SK-N-SH (cell line): ENCODE measurements around the gene IFNG. TPM values are rescaled to one million over a fixed set of nuclear protein-coding genes. Genes with fewer than 3 reads are reported as not detected.

Experiments
- CTCF ChIA-PET: fragments of 300-600, 350-600 bp; formaldehyde crosslinking; extraction: SDS; loops from one replicate; lab custom pipeline; 2021; lab: Yijun Ruan, JAX
- POLR2A ChIA-PET: fragments of 350-600 bp; sonication (Branson Sonifier 250); formaldehyde crosslinking; extraction: SDS; loops from one replicate; lab custom pipeline; 2020; ENCODE audit warnings: antibody characterized with exemption, inconsistent platforms; lab: Yijun Ruan, JAX
- DNase-seq: peaks from one replicate; pipeline ENCODE4 v3.0.0; 2012
- H2AFZ ChIP-seq: fragments of 200-600 bp; sonication (generic); 2 replicates; pipeline ENCODE4 v1.8.1; 2016; ENCODE audit warnings: antibody characterized with exemption, mild to moderate bottlenecking, low read depth
- H3F3A ChIP-seq: fragments of 200-600 bp; sonication (generic); replicated peaks from 2 replicates; pipeline ENCODE3; 2016; ENCODE audit warnings: antibody characterized with exemption, mild to moderate bottlenecking; ENCODE audit not compliant: insufficient read depth
- H3K27ac ChIP-seq, 2 experiments: fragments of 200-500 bp in 1 of 2; fragments of 200-600 bp in 1 of 2; sonication (Bioruptor generic) in 1 of 2; sonication (generic), shearing (Covaris generic) in 1 of 2; 2 replicates each; pipeline versions ENCODE4 v1.5.1 to v1.6.1; 2014 to 2016; ENCODE audit warnings: low read depth in 2 of 2, inconsistent platforms in 1 of 2, low read length in 1 of 2, mild to moderate bottlenecking in 1 of 2, mixed read lengths in 1 of 2
- H3K27me3 ChIP-seq: fragments of 200-600 bp; sonication (generic), shearing (Covaris generic); 2 replicates; pipeline ENCODE4 v1.6.1; 2016; ENCODE audit warnings: mixed run types; ENCODE audit not compliant: insufficient read depth
- H3K36me3 ChIP-seq, 2 experiments: fragments of 200-500 bp in 1 of 2; fragments of 200-600 bp in 1 of 2; sonication (Bioruptor generic) in 1 of 2; sonication (generic) in 1 of 2; replicated peaks in 1 of 2; 2 replicates each; pipeline versions ENCODE3 to v1.5.1; 2014 to 2016; ENCODE audit warnings: low read length in 1 of 2, mild to moderate bottlenecking in 1 of 2; ENCODE audit not compliant: insufficient read depth in 2 of 2, control insufficient read depth in 1 of 2
- H3K4me1 ChIP-seq, 2 experiments: fragments of 200-500 bp in 1 of 2; fragments of 200-600 bp in 1 of 2; sonication (Bioruptor generic) in 1 of 2; sonication (generic), shearing (Covaris generic) in 1 of 2; 2 replicates each; pipeline versions ENCODE4 v1.5.1 to v1.6.1; 2014 to 2016; ENCODE audit warnings: low read depth in 1 of 2, low read length in 1 of 2, mixed run types in 1 of 2; ENCODE audit not compliant: insufficient read depth in 2 of 2, control insufficient read depth in 1 of 2
- H3K4me2 ChIP-seq: fragments of 200-600 bp; sonication (generic), shearing (Covaris generic); 2 replicates; pipeline ENCODE4 v1.6.1; 2017; ENCODE audit warnings: mixed run types
- H3K4me3 ChIP-seq, 2 experiments: fragments of 200-500 bp in 1 of 2; fragments of 200-600 bp in 1 of 2; sonication (Bioruptor generic) in 1 of 2; sonication (generic), shearing (Covaris generic) in 1 of 2; 2 replicates each; pipeline versions ENCODE4 v1.5.1 to v1.8.1; 2014 to 2016; ENCODE audit warnings: low read depth in 2 of 2, inconsistent platforms in 1 of 2, low read length in 1 of 2, mild to moderate bottlenecking in 1 of 2, mixed read lengths in 1 of 2, moderate library complexity in 1 of 2
- H3K79me2 ChIP-seq: fragments of 200-600 bp; sonication (generic); 2 replicates; pipeline ENCODE4 v1.8.1; 2017; ENCODE audit warnings: mild to moderate bottlenecking; ENCODE audit not compliant: insufficient read depth
- H3K9ac ChIP-seq: fragments of 200-600 bp; sonication (generic); 2 replicates; pipeline ENCODE4 v1.6.1; 2017; ENCODE audit warnings: mixed run types
- H3K9me2 ChIP-seq: fragments of 200-600 bp; sonication (generic); 2 replicates; pipeline ENCODE4 v1.6.1; 2017; ENCODE audit warnings: mixed run types
- H3K9me3 ChIP-seq: fragments of 200-600 bp; sonication (generic); 2 replicates; pipeline ENCODE4 v1.6.1; 2017; ENCODE audit warnings: mixed run types, mild to moderate bottlenecking, moderate library complexity
- H4K20me1 ChIP-seq: fragments of 200-600 bp; sonication (generic); 2 replicates; pipeline ENCODE4 v1.6.1; 2017; ENCODE audit warnings: mild to moderate bottlenecking, mixed run types; ENCODE audit not compliant: insufficient read depth
- CHD2 ChIP-seq: fragments of 150-350 bp; IDR thresholded peaks from 2 replicates; pipeline ENCODE4 v1.6.1; 2018; ENCODE audit warnings: low read length; ENCODE audit not compliant: partially characterized antibody
- EP300 ChIP-seq, 2 experiments: IDR thresholded peaks; 2 replicates each; pipeline versions ENCODE4 v1.4.0 to v1.6.1; 2012; ENCODE audit warnings: borderline replicate concordance in 1 of 2, low read depth in 1 of 2, low read length in 1 of 2
- EZH2phosphoT487 ChIP-seq: fragments of 200-600 bp; sonication (generic); IDR thresholded peaks from 2 replicates; pipeline ENCODE4 v1.6.1; 2017; ENCODE audit warnings: low read depth, mixed run types, mild to moderate bottlenecking, antibody characterized with exemption, moderate library complexity, borderline replicate concordance
- FOSL2 ChIP-seq: IDR thresholded peaks from 2 replicates; pipeline ENCODE4 v1.4.0; 2012; ENCODE audit warnings: low read depth, mild to moderate bottlenecking, moderate library complexity, borderline replicate concordance
- FOXM1 ChIP-seq: IDR thresholded peaks from 2 replicates; pipeline ENCODE4 v1.4.0; 2012; ENCODE audit warnings: low read depth, mild to moderate bottlenecking
- GATA2 ChIP-seq: sonication (generic); formaldehyde crosslinking; IDR thresholded peaks from 2 replicates; pipeline ENCODE4 v1.5.0; 2020; ENCODE audit warnings: mild to moderate bottlenecking, missing genetic modification reagents
- JUND ChIP-seq: IDR thresholded peaks from 2 replicates; pipeline ENCODE4 v1.4.0; 2012
- MXI1 ChIP-seq: IDR thresholded peaks from 2 replicates; pipeline ENCODE4 v1.6.1; 2012; ENCODE audit warnings: mild to moderate bottlenecking, low read depth, low read length, improper control_type of control experiment
- NFIC ChIP-seq: IDR thresholded peaks from 2 replicates; pipeline ENCODE4 v1.4.0; 2012; ENCODE audit warnings: borderline replicate concordance
- PBX3 ChIP-seq: IDR thresholded peaks from 2 replicates; pipeline ENCODE4; 2012
- POLR2AphosphoS5 ChIP-seq: IDR thresholded peaks from 2 replicates; pipeline ENCODE4 v1.6.1; 2012; ENCODE audit warnings: low read depth, low read length
- RAD21 ChIP-seq: IDR thresholded peaks from 2 replicates; pipeline ENCODE4 v1.6.1; 2012; ENCODE audit warnings: mild to moderate bottlenecking, low read length
- RCOR1 ChIP-seq: fragments of 150-350 bp; IDR thresholded peaks from 2 replicates; pipeline ENCODE4 v1.6.1; 2017; ENCODE audit warnings: antibody characterized with exemption, low read length
- RFX5 ChIP-seq: IDR thresholded peaks from 2 replicates; pipeline ENCODE4 v1.6.1; 2012; ENCODE audit warnings: mild to moderate bottlenecking, improper control_type of control experiment, low read length
- RXRA ChIP-seq: IDR thresholded peaks from 2 replicates; pipeline ENCODE4 v1.4.0; 2012; ENCODE audit warnings: low read depth, mild to moderate bottlenecking, borderline replicate concordance
- SIN3A ChIP-seq: IDR thresholded peaks from 2 replicates; pipeline ENCODE4 v1.6.1; 2012; ENCODE audit warnings: low read depth, mild to moderate bottlenecking, low read length, moderate library complexity, borderline replicate concordance
- SMC3 ChIP-seq: IDR thresholded peaks from 2 replicates; pipeline ENCODE4 v1.6.1; 2012; ENCODE audit warnings: low read depth, low read length, improper control_type of control experiment
- TAF1 ChIP-seq: IDR thresholded peaks from 2 replicates; pipeline ENCODE4 v1.6.1; 2012; ENCODE audit warnings: low read depth, mild to moderate bottlenecking, low read length, moderate library complexity, borderline replicate concordance
- TCF12 ChIP-seq: IDR thresholded peaks from 2 replicates; pipeline ENCODE4 v1.4.0; 2012
- USF2 ChIP-seq: fragments of 150-350 bp; IDR thresholded peaks from 2 replicates; pipeline ENCODE4 v1.6.1; 2017; ENCODE audit warnings: antibody characterized with exemption, low read length, low read depth, borderline replicate concordance
- YY1 ChIP-seq: IDR thresholded peaks from 2 replicates; pipeline ENCODE4 v1.4.0; 2012; ENCODE audit warnings: low read depth, mild to moderate bottlenecking
- ZBTB33 ChIP-seq: IDR thresholded peaks from 2 replicates; pipeline ENCODE4 v1.4.0; 2012; ENCODE audit warnings: low read depth, borderline replicate concordance
- WGBS: methylation state at CpG from one replicate; pipeline ENCODE4 v1.1.6; 2017; ENCODE audit warnings: low lambda C conversion rate; 5-methylcytosine and 5-hydroxymethylcytosine counted together
- polyA plus RNA-seq, 3 experiments: library from polyadenylated mRNA; depleted of rRNA; stranded (reverse); fragments of >200 nt; gene quantifications; 2 replicates each; pipeline ENCODE4 v1.2.3, GENCODE V29; 2012
- TF ChIP-seq, protein P1 (sequence below): IDR thresholded peaks from 2 replicates; pipeline ENCODE4 v1.4.0; 2012; ENCODE audit warnings: low read depth, borderline replicate concordance
- TF ChIP-seq, protein P2 (sequence below): IDR thresholded peaks from 2 replicates; pipeline ENCODE4 v1.6.1; 2012; ENCODE audit warnings: mild to moderate bottlenecking, low read depth, low read length, moderate library complexity
- TF ChIP-seq, protein P3 (sequence below): fragments of 200-600 bp; sonication (generic); IDR thresholded peaks from 2 replicates; pipeline ENCODE4 v1.6.1; 2017; ENCODE audit warnings: antibody characterized with exemption, mild to moderate bottlenecking, moderate library complexity

Gene IFNG
- polyA plus RNA-seq, 1 of the 3 experiments (the other 2 are of a cell fraction) = not detected

- H3K27me3 ChIP-seq = peaks cover 16% of the 10 kb centered on the region; the same call in 1 of the 2 replicates
- DNase-seq = no peak
- no peaks in the 10 kb centered on the region for H3K79me2 ChIP-seq
- no peak overlapping the region for H3K9ac ChIP-seq
- no peaks in the 10 kb centered on the region for H3K9me2 ChIP-seq
- H3K27ac ChIP-seq = no peak overlapping the region
- TF ChIP-seq YY1 = no peak
- no peak for TF ChIP-seq RCOR1
- TF ChIP-seq TCF12 = no peak; the same call in 1 of the 2 replicates
- no peak for TF ChIP-seq POLR2AphosphoS5
- no peak for TF ChIP-seq FOXM1
- TF ChIP-seq, protein P1, sequence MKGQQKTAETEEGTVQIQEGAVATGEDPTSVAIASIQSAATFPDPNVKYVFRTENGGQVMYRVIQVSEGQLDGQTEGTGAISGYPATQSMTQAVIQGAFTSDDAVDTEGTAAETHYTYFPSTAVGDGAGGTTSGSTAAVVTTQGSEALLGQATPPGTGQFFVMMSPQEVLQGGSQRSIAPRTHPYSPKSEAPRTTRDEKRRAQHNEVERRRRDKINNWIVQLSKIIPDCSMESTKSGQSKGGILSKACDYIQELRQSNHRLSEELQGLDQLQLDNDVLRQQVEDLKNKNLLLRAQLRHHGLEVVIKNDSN = no peak
- no peak for TF ChIP-seq GATA2 (CRISPR knock-in tag)
- peak; percentile 3; the same call in 1 of the 2 replicates for TF ChIP-seq PBX3
- TF ChIP-seq JUND = peak; percentile 16; the same call in 1 of the 2 replicates
- no peak for TF ChIP-seq SMC3
- no peak for TF ChIP-seq RFX5
- no peak for TF ChIP-seq SIN3A
- TF ChIP-seq RAD21 = no peak
- TF ChIP-seq, protein P2, sequence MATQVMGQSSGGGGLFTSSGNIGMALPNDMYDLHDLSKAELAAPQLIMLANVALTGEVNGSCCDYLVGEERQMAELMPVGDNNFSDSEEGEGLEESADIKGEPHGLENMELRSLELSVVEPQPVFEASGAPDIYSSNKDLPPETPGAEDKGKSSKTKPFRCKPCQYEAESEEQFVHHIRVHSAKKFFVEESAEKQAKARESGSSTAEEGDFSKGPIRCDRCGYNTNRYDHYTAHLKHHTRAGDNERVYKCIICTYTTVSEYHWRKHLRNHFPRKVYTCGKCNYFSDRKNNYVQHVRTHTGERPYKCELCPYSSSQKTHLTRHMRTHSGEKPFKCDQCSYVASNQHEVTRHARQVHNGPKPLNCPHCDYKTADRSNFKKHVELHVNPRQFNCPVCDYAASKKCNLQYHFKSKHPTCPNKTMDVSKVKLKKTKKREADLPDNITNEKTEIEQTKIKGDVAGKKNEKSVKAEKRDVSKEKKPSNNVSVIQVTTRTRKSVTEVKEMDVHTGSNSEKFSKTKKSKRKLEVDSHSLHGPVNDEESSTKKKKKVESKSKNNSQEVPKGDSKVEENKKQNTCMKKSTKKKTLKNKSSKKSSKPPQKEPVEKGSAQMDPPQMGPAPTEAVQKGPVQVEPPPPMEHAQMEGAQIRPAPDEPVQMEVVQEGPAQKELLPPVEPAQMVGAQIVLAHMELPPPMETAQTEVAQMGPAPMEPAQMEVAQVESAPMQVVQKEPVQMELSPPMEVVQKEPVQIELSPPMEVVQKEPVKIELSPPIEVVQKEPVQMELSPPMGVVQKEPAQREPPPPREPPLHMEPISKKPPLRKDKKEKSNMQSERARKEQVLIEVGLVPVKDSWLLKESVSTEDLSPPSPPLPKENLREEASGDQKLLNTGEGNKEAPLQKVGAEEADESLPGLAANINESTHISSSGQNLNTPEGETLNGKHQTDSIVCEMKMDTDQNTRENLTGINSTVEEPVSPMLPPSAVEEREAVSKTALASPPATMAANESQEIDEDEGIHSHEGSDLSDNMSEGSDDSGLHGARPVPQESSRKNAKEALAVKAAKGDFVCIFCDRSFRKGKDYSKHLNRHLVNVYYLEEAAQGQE = no peak
- no peak for TF ChIP-seq TAF1
- no peak for TF ChIP-seq EP300 (IDR thresholded peaks at IDR 0.05; ENCODE audit: borderline replicate concordance in 1 of 2, low read depth in 1 of 2, low read length in 1 of 2)
- TF ChIP-seq ZBTB33 = no peak
- TF ChIP-seq EZH2phosphoT487 = no peak
- TF ChIP-seq RXRA = peak; percentile 95
- no peak for TF ChIP-seq USF2
- no peak for TF ChIP-seq FOSL2
- TF ChIP-seq CHD2 = no peak
- TF ChIP-seq, protein P3, sequence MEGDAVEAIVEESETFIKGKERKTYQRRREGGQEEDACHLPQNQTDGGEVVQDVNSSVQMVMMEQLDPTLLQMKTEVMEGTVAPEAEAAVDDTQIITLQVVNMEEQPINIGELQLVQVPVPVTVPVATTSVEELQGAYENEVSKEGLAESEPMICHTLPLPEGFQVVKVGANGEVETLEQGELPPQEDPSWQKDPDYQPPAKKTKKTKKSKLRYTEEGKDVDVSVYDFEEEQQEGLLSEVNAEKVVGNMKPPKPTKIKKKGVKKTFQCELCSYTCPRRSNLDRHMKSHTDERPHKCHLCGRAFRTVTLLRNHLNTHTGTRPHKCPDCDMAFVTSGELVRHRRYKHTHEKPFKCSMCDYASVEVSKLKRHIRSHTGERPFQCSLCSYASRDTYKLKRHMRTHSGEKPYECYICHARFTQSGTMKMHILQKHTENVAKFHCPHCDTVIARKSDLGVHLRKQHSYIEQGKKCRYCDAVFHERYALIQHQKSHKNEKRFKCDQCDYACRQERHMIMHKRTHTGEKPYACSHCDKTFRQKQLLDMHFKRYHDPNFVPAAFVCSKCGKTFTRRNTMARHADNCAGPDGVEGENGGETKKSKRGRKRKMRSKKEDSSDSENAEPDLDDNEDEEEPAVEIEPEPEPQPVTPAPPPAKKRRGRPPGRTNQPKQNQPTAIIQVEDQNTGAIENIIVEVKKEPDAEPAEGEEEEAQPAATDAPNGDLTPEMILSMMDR = no peak
- TF ChIP-seq MXI1 = no peak
- TF ChIP-seq NFIC = peak; percentile 29; the same call in 1 of the 2 replicates
- no peaks in the 10 kb centered on the region for H4K20me1 ChIP-seq
- peaks cover 6% of the 10 kb centered on the region for H3F3A ChIP-seq
- H3K4me2 ChIP-seq = no peak overlapping the region
- no peaks in the 10 kb centered on the region for H3K9me3 ChIP-seq
- no peaks in the 10 kb centered on the region; a peak in 1 of 4 replicates for H3K4me1 ChIP-seq
- ChIA-PET POLR2A (no interaction called here), CTCF (no interaction called here)
- H2AFZ ChIP-seq = no peak overlapping the region
- H3K36me3 ChIP-seq = no peaks in the 10 kb centered on the region
- no peak overlapping the region for H3K4me3 ChIP-seq
- 14% methylated on average over 2 of the region's 2 CpGs for WGBS
Measured at GRCh38 chr12:68200854-68201253, 41.3 kb upstream of the IFNG start.
